ENCODE results near the gene CAMSAP2. TPM values are rescaled to one million over a fixed set of nuclear protein-coding genes. Genes with fewer than 3 reads are reported as not detected.
A peak's percentile ranks its signal among the peaks of the same experiment; 100 is the strongest.

The CAMSAP2 gene
- total and polyA plus RNA-seq, 2 of the 4 experiments (the other 2 are of a cell fraction) = 8.3 to 29.4 TPM

DNA sequence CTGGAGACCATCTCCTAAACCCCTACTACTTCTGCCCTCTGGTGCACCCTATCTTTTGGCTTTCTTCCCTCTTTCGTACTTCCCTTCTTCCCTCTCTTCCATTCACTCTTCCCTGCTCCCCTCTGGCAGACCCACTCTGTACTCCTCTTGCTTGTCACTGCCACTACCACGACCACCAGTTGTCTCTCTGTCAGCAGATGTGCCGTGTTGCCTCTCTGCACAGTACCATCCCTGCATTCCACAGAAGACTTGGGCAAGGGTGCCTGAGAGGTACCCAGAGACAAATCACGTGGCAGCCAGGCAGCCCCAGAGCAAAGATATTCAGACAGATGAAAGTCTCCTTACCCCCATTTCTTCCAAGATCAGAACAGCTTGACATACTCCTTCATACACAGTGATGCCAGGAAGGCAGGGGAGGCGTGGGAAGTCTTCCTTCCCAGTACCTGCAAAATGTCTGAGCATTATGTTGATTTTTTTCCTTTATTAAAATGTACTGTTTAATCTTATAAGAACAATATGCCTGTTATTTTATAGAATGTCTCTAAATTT is 15.0 kb downstream of the CAMSAP2 start:
- 88% methylated on average over 1 of the region's 5 CpGs; no CpG with 5 or more reads in 1 of the 2 experiments for WGBS, 2 experiments (ENCODE audit: extremely low coverage in 2 of 2, insufficient read length in 1 of 2)
- Histone ChIP-seq H3K79me1 (ENCODE audit: low read depth in 1 of 2, low read length in 2 of 2) (peaks cover 39 to 62% of the 10 kb centered on the region in 2 experiments), H3K27me3 (ENCODE audit: control insufficient read depth, insufficient read depth, low read length) (no peaks in the 10 kb centered on the region), H3K4me1 (ENCODE audit: control insufficient read depth, insufficient read depth, low read length) (peaks cover 3% of the 10 kb centered on the region), H2BK20ac (ENCODE audit: low read depth, low read length) (no peak overlapping the region), H3K4ac (ENCODE audit: low read depth, low read length) (no peak overlapping the region), H2BK5ac (ENCODE audit: low read depth, low read length, poor library complexity, severe bottlenecking) (no peak overlapping the region), H4K20me1 (ENCODE audit: insufficient read depth, low read length) (peaks cover 58% of the 10 kb centered on the region), H2BK120ac (ENCODE audit: low read depth, low read length) (no peak overlapping the region), H3K56ac (ENCODE audit: extremely low read depth, insufficient read depth, low read length) (no peak overlapping the region), H2BK15ac (ENCODE audit: low read depth, low read length) (no peak overlapping the region), H4K8ac (ENCODE audit: low read depth in 2 of 2, low read length in 2 of 2) (no peak overlapping the region), H3K27ac (ENCODE audit: insufficient read depth, low read length) (no peak overlapping the region), H3K14ac (replicated peaks; ENCODE audit: low read depth, low read length) (no peak overlapping the region), H4K5ac (ENCODE audit: low read depth, low read length) (no peak overlapping the region), H3K9me3 (ENCODE audit: control insufficient read depth, insufficient read depth, low read length) (no peaks in the 10 kb centered on the region), H3K9me1 (ENCODE audit: insufficient read depth, low read length) (peaks cover 17% of the 10 kb centered on the region), H3K23ac (ENCODE audit: low read depth, low read length) (no peak overlapping the region; the same call in 1 of the 2 replicates), H2AK5ac (ENCODE audit: low read depth, low read length) (no peak overlapping the region), H3K4me2 (ENCODE audit: low read depth, low read length) (no peak overlapping the region), H3K9ac (ENCODE audit: low read depth, low read length) (no peak overlapping the region), H2AFZ (replicated peaks; ENCODE audit: low read length, poor library complexity) (peak overlapping the region; percentile 46), H3K4me3 (ENCODE audit: insufficient read depth, low read depth, low read length) (no peak overlapping the region), H2AK9ac (replicated peaks; ENCODE audit: low read depth, low read length, poor library complexity) (no peak overlapping the region), H3K18ac (ENCODE audit: low read depth, low read length) (no peak overlapping the region), H3K36me3 (ENCODE audit: control insufficient read depth, insufficient read depth, low read length) (peaks cover 8% of the 10 kb centered on the region), H4K91ac (ENCODE audit: insufficient read depth, low read depth, low read length) (no peak overlapping the region)
- no peak for ATAC-seq (ENCODE audit: low read depth)
- TF ChIP-seq, protein P1, sequence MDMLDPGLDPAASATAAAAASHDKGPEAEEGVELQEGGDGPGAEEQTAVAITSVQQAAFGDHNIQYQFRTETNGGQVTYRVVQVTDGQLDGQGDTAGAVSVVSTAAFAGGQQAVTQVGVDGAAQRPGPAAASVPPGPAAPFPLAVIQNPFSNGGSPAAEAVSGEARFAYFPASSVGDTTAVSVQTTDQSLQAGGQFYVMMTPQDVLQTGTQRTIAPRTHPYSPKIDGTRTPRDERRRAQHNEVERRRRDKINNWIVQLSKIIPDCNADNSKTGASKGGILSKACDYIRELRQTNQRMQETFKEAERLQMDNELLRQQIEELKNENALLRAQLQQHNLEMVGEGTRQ (IDR thresholded peaks at IDR 0.05; ENCODE audit: low read depth, low read length) = no peak
- TF ChIP-seq, protein P2, sequence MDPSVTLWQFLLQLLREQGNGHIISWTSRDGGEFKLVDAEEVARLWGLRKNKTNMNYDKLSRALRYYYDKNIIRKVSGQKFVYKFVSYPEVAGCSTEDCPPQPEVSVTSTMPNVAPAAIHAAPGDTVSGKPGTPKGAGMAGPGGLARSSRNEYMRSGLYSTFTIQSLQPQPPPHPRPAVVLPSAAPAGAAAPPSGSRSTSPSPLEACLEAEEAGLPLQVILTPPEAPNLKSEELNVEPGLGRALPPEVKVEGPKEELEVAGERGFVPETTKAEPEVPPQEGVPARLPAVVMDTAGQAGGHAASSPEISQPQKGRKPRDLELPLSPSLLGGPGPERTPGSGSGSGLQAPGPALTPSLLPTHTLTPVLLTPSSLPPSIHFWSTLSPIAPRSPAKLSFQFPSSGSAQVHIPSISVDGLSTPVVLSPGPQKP (IDR thresholded peaks at IDR 0.05; ENCODE audit: borderline replicate concordance, low read depth, low read length) = no peak
- TF ChIP-seq NFE2L2 (IDR thresholded peaks at IDR 0.05; ENCODE audit: low read depth, low read length) (no peak), CEBPB (IDR thresholded peaks at IDR 0.05; ENCODE audit: low read depth, low read length) (no peak), SMC3 (IDR thresholded peaks at IDR 0.05; ENCODE audit: low read depth, low read length) (no peak), MAZ (IDR thresholded peaks at IDR 0.05; ENCODE audit: borderline replicate concordance, low read depth, low read length) (no peak), RFX5 (IDR thresholded peaks at IDR 0.05; ENCODE audit: low read depth, low read length) (no peak)
- no TSS peak for BruUV-seq (replicated peaks)
- in situ Hi-C loops (cut with MboI; ENCODE audit: low sequenced_read_pairs) = no loop called here
- DNase-seq = no peak
- ChIA-PET POLR2A (ENCODE audit: unreplicated experiment) (interaction anchor here (0.6 kb wide), 1 partner anchor 35 kb away, joined by 10 read pairs; no protein-coding TSS in a partner anchor), CTCF (interaction anchor here (1.5 kb wide), 1 partner anchor 10 kb away, joined by 4 read pairs; no protein-coding TSS in a partner anchor)
- dilution Hi-C loops (cut with HindIII; ENCODE audit: low sequenced_read_pairs, unreplicated experiment) = no loop called here
- intact Hi-C loops (cut with micrococcal nuclease) = no loop called here

All from IMR-90 (cell line).